Mononuclear cell (primary cell): Measurements from ENCODE around the gene SHF. TPM values are rescaled to one million over a fixed set of nuclear protein-coding genes. Genes with fewer than 3 reads are reported as not detected.

Experiments
- H3K27me3 ChIP-seq: 2 replicates; pipeline ENCODE4 v1.6.0; 2011; ENCODE audit warnings: low read length, control low read depth; ENCODE audit not compliant: insufficient read depth
- H3K4me1 ChIP-seq: 2 replicates; pipeline ENCODE4 v1.5.1; 2011; ENCODE audit warnings: mild to moderate bottlenecking, low read length, control low read depth; ENCODE audit not compliant: insufficient read depth
- H3K4me3 ChIP-seq: 2 replicates; pipeline ENCODE4 v1.5.1; 2011; ENCODE audit warnings: mild to moderate bottlenecking, low read length, moderate library complexity
- H3K9me3 ChIP-seq: 2 replicates; pipeline ENCODE4 v1.5.1; 2011; ENCODE audit warnings: low read depth, mild to moderate bottlenecking, control low read depth, low read length
- total RNA-seq: library from RNA; depleted of rRNA; stranded (reverse); fragments of >200 nt; gene quantifications from one replicate; pipeline ENCODE4 v1.2.3, GENCODE V29; 2012

SHF gene
- total RNA-seq, 1 donor, result 2.1 TPM

DNA sequence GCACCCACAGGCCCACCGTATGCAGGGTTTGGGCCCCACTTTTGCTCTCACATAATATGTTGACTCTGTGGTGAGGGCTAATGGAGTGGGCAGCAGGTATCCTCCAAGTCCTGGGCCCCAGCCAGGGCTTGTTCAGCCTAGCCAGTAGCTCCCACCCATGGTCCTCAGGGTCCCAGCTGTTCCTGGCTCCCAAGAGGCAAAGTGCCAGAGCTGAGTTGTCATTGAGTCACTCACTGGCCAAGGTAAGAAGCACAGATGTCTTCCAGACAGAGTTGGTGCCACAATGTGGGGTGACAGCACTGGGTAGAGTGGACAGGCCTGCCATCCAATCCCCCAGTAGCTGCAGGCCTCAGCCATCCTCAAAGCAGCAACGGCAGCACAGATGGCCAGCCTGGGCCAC is 4.3 kb downstream of the SHF start:
- Histone ChIP-seq H3K4me3 (no peak overlapping the region), H3K9me3 (no peaks in the 10 kb centered on the region), H3K4me1 (peaks cover 26% of the 10 kb centered on the region), H3K27me3 (no peaks in the 10 kb centered on the region)

DNA sequence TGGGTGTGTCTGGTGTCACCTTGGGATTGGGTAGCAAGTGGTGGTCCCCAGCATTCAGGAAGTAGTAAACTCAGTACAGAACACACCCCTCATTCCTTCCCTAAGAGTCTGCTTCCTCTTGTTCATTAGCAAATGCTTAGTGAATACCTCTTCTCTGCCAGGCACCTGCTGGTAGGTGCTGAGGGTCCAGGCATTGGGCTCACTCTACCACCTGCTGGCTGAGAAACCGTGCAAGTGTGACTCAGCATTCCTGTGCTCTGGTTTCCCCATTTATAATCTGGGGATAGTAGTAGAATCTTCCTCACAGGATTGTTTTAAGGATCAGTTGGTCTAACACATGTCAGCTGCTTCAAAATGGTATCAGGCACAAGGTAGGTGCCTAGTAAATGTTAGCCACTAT is 4.8 kb downstream of the SHF start:
- no peaks in the 10 kb centered on the region for H3K27me3 ChIP-seq
- peaks cover 21% of the 10 kb centered on the region for H3K4me1 ChIP-seq
- H3K4me3 ChIP-seq, result no peak overlapping the region
- no peaks in the 10 kb centered on the region for H3K9me3 ChIP-seq

GRCh38 chr15:45181491-45182285 is 6.1 kb downstream of the SHF start:
- peaks cover 20% of the 10 kb centered on the region for H3K4me1 ChIP-seq
- H3K27me3 ChIP-seq, result no peaks in the 10 kb centered on the region
- H3K9me3 ChIP-seq, result no peaks in the 10 kb centered on the region
- no peak overlapping the region for H3K4me3 ChIP-seq

- Histone ChIP-seq H3K4me1 (peaks cover 20% of the 10 kb centered on the region), H3K4me3 (no peak overlapping the region)
Measured at GRCh38 chr15:45180648-45181436, 6.9 kb downstream of the SHF start.

GRCh38 chr15:45180201-45180600 is 7.6 kb downstream of the SHF start:
- peaks cover 20% of the 10 kb centered on the region for H3K4me1 ChIP-seq
- H3K9me3 ChIP-seq, result no peaks in the 10 kb centered on the region
- H3K27me3 ChIP-seq, result no peaks in the 10 kb centered on the region
- no peak overlapping the region for H3K4me3 ChIP-seq

More at GRCh38 chr15:45180648-45181436, 6.9 kb downstream of the SHF start:
- Histone ChIP-seq H3K27me3 (no peaks in the 10 kb centered on the region), H3K9me3 (no peaks in the 10 kb centered on the region)

GRCh38 chr15:45179221-45179985 is 8.4 kb downstream of the SHF start:
- Histone ChIP-seq H3K27me3 (no peaks in the 10 kb centered on the region), H3K4me3 (no peak overlapping the region), H3K9me3 (no peaks in the 10 kb centered on the region), H3K4me1 (peaks cover 20% of the 10 kb centered on the region)

GRCh38 chr15:45177285-45177684 is 10.5 kb downstream of the SHF start:
- Histone ChIP-seq H3K9me3 (no peaks in the 10 kb centered on the region), H3K4me1 (peaks cover 20% of the 10 kb centered on the region), H3K27me3 (no peaks in the 10 kb centered on the region), H3K4me3 (no peak overlapping the region)

DNA sequence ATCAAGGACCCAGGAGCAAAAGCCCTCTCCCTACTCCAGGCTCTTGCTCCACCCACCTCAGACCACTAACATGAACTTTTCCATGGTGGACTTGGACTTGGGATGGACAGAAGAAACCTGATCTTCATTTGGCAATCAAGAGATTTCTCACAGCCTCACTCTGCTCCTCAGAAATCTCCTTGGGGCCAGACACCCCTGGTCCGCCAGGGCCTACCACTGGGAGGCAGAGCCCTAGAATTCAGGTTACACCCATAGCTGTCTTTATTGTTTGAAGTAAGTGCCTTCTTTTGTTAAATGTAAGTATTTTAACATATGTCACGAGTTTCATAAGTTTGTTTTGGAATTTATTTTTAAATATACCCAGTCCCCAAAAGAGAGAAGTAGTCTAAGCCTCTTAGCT is 13.2 kb downstream of the SHF start:
- Histone ChIP-seq H3K4me1 (no peaks in the 10 kb centered on the region), H3K9me3 (no peaks in the 10 kb centered on the region), H3K4me3 (no peak overlapping the region), H3K27me3 (no peaks in the 10 kb centered on the region)

GRCh38 chr15:45174069-45174468 is 13.7 kb downstream of the SHF start:
- H3K4me3 ChIP-seq, result no peak overlapping the region
- no peaks in the 10 kb centered on the region for H3K9me3 ChIP-seq
- H3K4me1 ChIP-seq, result no peaks in the 10 kb centered on the region
- no peaks in the 10 kb centered on the region for H3K27me3 ChIP-seq

DNA sequence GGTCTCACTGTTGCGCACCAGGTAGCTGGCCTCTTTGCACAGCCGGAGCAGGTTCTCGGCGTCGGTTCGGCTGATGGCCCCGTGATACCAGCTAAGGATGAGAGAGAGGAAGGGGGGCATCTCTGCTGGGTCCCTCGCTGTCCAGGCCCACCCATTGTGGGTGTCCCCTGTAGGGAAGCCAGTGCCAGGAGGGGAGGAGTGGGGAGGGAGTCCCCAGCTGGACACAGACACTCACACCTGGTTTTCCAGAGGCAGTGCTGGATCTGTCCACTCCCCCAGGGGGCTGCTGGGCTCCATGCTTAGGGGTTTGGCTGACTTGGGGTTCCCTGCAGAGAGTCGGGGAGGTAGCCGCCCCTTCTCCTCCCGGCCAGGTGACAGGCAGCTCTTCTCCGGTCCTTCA is 15.9 kb downstream of the SHF start:
- Histone ChIP-seq H3K27me3 (no peaks in the 10 kb centered on the region), H3K4me3 (no peak overlapping the region), H3K4me1 (no peaks in the 10 kb centered on the region), H3K9me3 (no peaks in the 10 kb centered on the region)

- peaks cover 15% of the 10 kb centered on the region for H3K4me1 ChIP-seq
- no peaks in the 10 kb centered on the region for H3K27me3 ChIP-seq
- H3K9me3 ChIP-seq, result no peaks in the 10 kb centered on the region
- no peak overlapping the region for H3K4me3 ChIP-seq
Measured at GRCh38 chr15:45169608-45170480, 17.9 kb downstream of the SHF start.

GRCh38 chr15:45168751-45169551 is 18.8 kb downstream of the SHF start:
- no peak overlapping the region for H3K4me3 ChIP-seq
- H3K4me1 ChIP-seq, result peaks cover 15% of the 10 kb centered on the region
- H3K9me3 ChIP-seq, result no peaks in the 10 kb centered on the region
- H3K27me3 ChIP-seq, result no peaks in the 10 kb centered on the region

GRCh38 chr15:45168286-45168685 is 19.5 kb downstream of the SHF start:
- Histone ChIP-seq H3K4me1 (peaks cover 15% of the 10 kb centered on the region), H3K4me3 (no peak overlapping the region), H3K9me3 (no peaks in the 10 kb centered on the region), H3K27me3 (no peaks in the 10 kb centered on the region)
